ENCODE data around the gene TRAPPC12. TPM values are rescaled to one million over a fixed set of nuclear protein-coding genes. Genes with fewer than 3 reads are reported as not detected.

Gene TRAPPC12
- total and polyA plus RNA-seq, 4 experiments from 2014 or later, result 18.0 to 137 (median 94.7) TPM

DNA sequence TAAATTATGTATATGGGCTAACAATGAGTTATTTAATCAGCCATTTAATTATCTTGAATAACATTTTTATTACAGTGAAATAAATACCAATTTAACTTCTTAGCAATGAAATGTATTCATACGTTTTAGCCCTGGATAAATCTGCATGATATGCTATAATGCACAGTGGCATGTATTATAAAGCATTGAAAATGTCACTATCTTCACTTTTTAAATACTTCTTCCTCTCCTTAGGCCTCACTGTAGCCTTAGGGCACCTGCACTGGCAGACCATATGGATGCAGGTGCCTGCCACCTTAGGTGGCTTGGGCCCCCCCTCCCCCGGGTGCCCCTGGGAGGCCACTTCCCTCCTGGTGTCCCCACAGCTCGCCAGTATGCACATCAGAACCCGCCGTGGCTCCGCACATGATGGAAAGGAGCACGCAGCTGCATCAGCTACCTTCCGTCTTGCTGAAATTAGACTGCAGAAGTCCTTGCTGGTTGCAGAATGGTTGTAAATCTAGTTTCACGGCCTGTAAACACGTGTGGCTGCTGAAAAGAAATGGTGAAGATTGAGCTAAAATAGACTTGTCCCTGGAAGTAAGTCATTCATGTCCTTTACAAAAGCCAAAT lies 83.1 kb downstream of the TRAPPC12 start:
- Mint-ChIP-seq H3K4me1 (peaks cover 1 to 6% (median 3%) of the 10 kb centered on the region in 4 donors), H3K27me3 (no peaks in the 10 kb centered on the region), H3K36me3 (peaks cover 35 to 40% of the 10 kb centered on the region in 2 donors), H3K27ac (no peak overlapping the region), H3K9me3 (no peaks in the 10 kb centered on the region), H3K4me3 (no peak overlapping the region)
- Histone ChIP-seq H3K36me3 (ENCODE audit: insufficient read depth, low read length) (peaks cover 51% of the 10 kb centered on the region), H3K4me3 (ENCODE audit: low read length in 2 of 2) (no peak overlapping the region), H3K27ac (ENCODE audit: low read depth, low read length) (no peak overlapping the region), H3K9me3 (ENCODE audit: control insufficient read depth in 1 of 2, low read length in 2 of 2) (no peaks in the 10 kb centered on the region), H3K27me3 (ENCODE audit: insufficient read depth, low read length) (no peaks in the 10 kb centered on the region), H3K4me1 (ENCODE audit: insufficient read depth, low read length) (peaks cover 3% of the 10 kb centered on the region)
- no peak for DNase-seq
- CTCF ChIA-PET (ENCODE audit: partially characterized antibody), result interaction anchor here (0.9 to 1.6 kb wide), 5 partner anchors 11 to 40 kb away, joined by 3 to 5 read pairs (median 3); no protein-coding TSS in a partner anchor
- intact Hi-C loops (cut with micrococcal nuclease), result loop anchor here (1.0 kb wide), 1 partner anchor 189 kb away; no protein-coding TSS in a partner anchor
- POLR2A ChIA-PET (ENCODE audit: partially characterized antibody), result no interaction called here

DNA sequence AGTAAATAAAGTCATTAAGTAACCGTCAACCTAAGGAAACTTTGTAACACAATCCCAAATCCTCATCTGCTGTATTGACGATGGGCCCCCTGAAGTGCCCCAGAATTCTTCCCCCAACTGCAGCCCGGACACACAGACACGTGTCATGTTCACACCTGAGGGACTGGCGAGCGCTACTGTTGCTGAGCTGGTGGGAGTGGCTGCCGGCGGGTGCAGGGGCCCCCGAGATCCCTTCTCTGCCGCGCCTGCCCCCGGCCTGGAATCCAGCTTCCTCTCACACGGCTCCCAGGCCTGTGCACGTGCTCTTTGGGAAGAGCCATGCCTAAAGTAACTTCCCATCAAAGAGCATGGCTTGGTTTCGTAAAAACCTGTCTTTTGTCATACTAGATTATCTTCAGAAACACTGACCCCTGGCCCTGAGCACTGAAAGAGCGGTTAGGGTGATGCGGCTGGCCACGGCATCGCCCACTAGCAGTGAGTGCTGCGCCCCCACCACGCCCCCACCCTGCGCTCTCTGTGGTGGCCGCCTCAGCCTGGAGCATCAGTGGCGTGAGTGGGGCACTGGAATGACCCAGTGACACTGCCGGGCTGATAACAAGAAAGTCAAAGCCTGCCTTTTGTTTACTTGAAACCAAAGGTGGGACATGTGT lies 83.8 kb downstream of the TRAPPC12 start:
- no peak for DNase-seq
- ChIA-PET POLR2A (ENCODE audit: partially characterized antibody) (no interaction called here), CTCF (ENCODE audit: partially characterized antibody) (interaction anchor here (1.0 to 1.6 kb wide), 5 partner anchors 11 to 189 kb away, joined by 3 to 5 read pairs (median 3); no protein-coding TSS in a partner anchor)
- Mint-ChIP-seq H3K4me3 (no peak overlapping the region), H3K27me3 (no peaks in the 10 kb centered on the region), H3K4me1 (peaks cover 1 to 6% (median 4%) of the 10 kb centered on the region in 4 donors), H3K9me3 (no peaks in the 10 kb centered on the region), H3K36me3 (peaks cover 41 to 46% of the 10 kb centered on the region in 2 donors), H3K27ac (no peak overlapping the region)
- intact Hi-C loops (cut with micrococcal nuclease), result no loop called here
- Histone ChIP-seq H3K27me3 (ENCODE audit: insufficient read depth, low read length) (no peaks in the 10 kb centered on the region), H3K27ac (ENCODE audit: low read depth, low read length) (no peak overlapping the region), H3K4me3 (ENCODE audit: low read length in 2 of 2) (no peak overlapping the region), H3K4me1 (ENCODE audit: insufficient read depth, low read length) (peaks cover 3% of the 10 kb centered on the region), H3K9me3 (ENCODE audit: control insufficient read depth in 1 of 2, low read length in 2 of 2) (no peaks in the 10 kb centered on the region), H3K36me3 (ENCODE audit: insufficient read depth, low read length) (peaks cover 51% of the 10 kb centered on the region)

DNA sequence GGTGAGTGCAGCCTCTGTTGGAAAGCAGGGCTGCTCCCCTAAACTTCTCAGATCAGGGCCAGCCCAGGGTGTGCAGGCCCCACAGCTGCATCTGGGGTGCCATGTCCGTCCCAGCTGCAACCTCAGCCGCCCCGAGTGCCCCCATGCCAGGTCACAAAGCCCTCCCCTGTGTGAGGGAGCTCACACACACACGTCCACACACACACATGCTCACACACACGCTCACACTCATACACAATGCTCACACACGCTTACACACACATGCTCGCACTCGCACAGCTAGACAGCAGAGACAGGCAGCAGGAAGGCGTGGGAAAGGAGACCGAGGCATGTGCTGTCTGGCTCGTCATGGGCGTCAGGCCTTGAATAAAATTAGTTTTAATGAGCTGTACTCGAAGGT lies 84.5 kb downstream of the TRAPPC12 start:
- ChIA-PET POLR2A (ENCODE audit: partially characterized antibody) (no interaction called here), CTCF (ENCODE audit: partially characterized antibody) (interaction anchor here (0.7 to 1.6 kb wide), 7 partner anchors 11 to 188 kb away, joined by 3 to 5 read pairs (median 3); no protein-coding TSS in a partner anchor)
- H3K4me3 Mint-ChIP-seq, result no peak overlapping the region
- Histone ChIP-seq H3K27me3 (ENCODE audit: insufficient read depth, low read length) (no peaks in the 10 kb centered on the region), H3K9me3 (ENCODE audit: control insufficient read depth in 1 of 2, low read length in 2 of 2) (no peaks in the 10 kb centered on the region), H3K27ac (ENCODE audit: low read depth, low read length) (no peak overlapping the region), H3K4me3 (ENCODE audit: low read length in 2 of 2) (no peak overlapping the region), H3K36me3 (ENCODE audit: insufficient read depth, low read length) (peaks cover 51% of the 10 kb centered on the region), H3K4me1 (ENCODE audit: insufficient read depth, low read length) (peaks cover 3% of the 10 kb centered on the region)
- no peaks in the 10 kb centered on the region for H3K27me3 Mint-ChIP-seq
- H3K27ac Mint-ChIP-seq, result peak overlapping the region in 1 of 7 donors; percentile 51
- peaks cover 1 to 7% (median 4%) of the 10 kb centered on the region in 4 donors for H3K4me1 Mint-ChIP-seq
- no peaks in the 10 kb centered on the region for H3K9me3 Mint-ChIP-seq
- intact Hi-C loops (cut with micrococcal nuclease), result no loop called here
- H3K36me3 Mint-ChIP-seq, result peaks cover 43 to 46% of the 10 kb centered on the region in 2 donors
- DNase-seq, result no peak

DNA sequence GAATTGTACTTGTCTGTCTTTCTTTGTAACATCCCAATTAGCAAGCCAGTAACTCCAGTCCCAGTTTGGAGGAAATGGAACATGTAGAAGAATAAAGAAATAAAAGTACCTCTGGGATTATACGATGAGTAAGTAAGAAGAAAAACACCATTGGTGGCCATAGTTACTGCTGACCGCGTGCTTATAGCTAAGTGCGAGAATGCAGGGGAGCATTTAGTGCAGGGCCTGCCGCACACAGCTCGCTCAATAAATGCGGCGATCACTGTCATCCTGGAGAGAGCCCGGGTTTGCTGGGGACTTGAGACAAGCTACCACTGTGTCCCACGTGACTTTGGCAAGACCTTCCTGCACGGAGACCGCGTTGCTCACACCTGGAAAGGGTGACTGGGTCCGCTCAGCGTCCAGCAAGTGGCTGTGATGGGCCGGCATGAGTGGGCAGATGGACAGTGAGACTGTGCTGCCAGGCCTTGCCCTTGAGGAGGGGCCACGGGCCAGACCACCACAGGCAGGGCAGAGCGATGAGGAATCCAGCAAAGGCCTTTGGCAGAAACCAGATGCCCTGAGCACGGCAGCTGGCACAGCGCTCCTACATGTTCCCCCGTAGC lies 85.0 kb downstream of the TRAPPC12 start:
- POLR2A ChIA-PET (ENCODE audit: partially characterized antibody), result no interaction called here
- no peak overlapping the region for H3K27ac ChIP-seq (ENCODE audit: low read depth, low read length)
- H3K4me3 Mint-ChIP-seq, result no peak overlapping the region
- H3K36me3 ChIP-seq (ENCODE audit: insufficient read depth, low read length), result peaks cover 52% of the 10 kb centered on the region
- H3K4me1 Mint-ChIP-seq, result peaks cover 1 to 7% (median 4%) of the 10 kb centered on the region in 4 donors
- no peak overlapping the region for H3K4me3 ChIP-seq (ENCODE audit: low read length in 2 of 2)
- H3K9me3 ChIP-seq (ENCODE audit: control insufficient read depth in 1 of 2, low read length in 2 of 2), result no peaks in the 10 kb centered on the region
- H3K27me3 ChIP-seq (ENCODE audit: insufficient read depth, low read length), result no peaks in the 10 kb centered on the region
- H3K36me3 Mint-ChIP-seq, result peaks cover 47 to 51% of the 10 kb centered on the region in 2 donors
- no peaks in the 10 kb centered on the region for H3K9me3 Mint-ChIP-seq
- intact Hi-C loops (cut with micrococcal nuclease), result no loop called here
- peaks cover 3% of the 10 kb centered on the region for H3K4me1 ChIP-seq (ENCODE audit: insufficient read depth, low read length)
- no peak overlapping the region for H3K27ac Mint-ChIP-seq
- H3K27me3 Mint-ChIP-seq, result no peaks in the 10 kb centered on the region
- CTCF ChIA-PET (ENCODE audit: partially characterized antibody), result interaction anchor here (0.7 to 1.6 kb wide), 4 partner anchors 14 to 187 kb away, joined by 3 to 4 read pairs (median 3); no protein-coding TSS in a partner anchor
- DNase-seq, result no peak

DNA sequence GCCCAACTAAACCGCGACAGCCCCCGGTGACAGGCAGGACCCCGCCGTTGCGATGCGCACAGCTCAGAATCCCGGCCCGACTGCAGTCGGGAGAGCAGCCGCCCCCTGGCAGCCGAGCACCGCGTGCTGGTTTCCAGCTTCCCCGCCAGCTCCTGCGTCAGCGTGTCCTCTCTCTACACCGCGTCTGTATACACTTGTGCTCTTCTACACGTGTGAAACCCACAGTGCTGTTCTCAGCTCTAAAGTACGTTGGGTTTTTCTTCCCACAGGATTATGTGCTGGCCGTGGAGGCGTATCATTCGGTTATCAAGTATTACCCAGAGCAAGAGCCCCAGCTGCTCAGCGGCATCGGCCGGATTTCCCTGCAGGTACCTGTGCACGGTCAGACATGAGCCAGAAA lies 85.8 kb downstream of the TRAPPC12 start:
- no peak overlapping the region for H3K27ac ChIP-seq (ENCODE audit: low read depth, low read length)
- POLR2A ChIA-PET (ENCODE audit: partially characterized antibody), result no interaction called here
- H3K4me1 ChIP-seq (ENCODE audit: insufficient read depth, low read length), result peaks cover 3% of the 10 kb centered on the region
- H3K36me3 ChIP-seq (ENCODE audit: insufficient read depth, low read length), result peaks cover 60% of the 10 kb centered on the region
- CTCF ChIA-PET (ENCODE audit: partially characterized antibody), result interaction anchor here (1.3 to 1.6 kb wide), 2 partner anchors 13 to 25 kb away, joined by 3 to 4 read pairs; no protein-coding TSS in a partner anchor
- H3K27me3 ChIP-seq (ENCODE audit: insufficient read depth, low read length), result no peaks in the 10 kb centered on the region
- DNase-seq, result no peak
- intact Hi-C loops (cut with micrococcal nuclease), result no loop called here
- no peak overlapping the region for H3K27ac Mint-ChIP-seq
- H3K4me1 Mint-ChIP-seq, result peaks cover 1 to 7% (median 4%) of the 10 kb centered on the region in 4 donors
- H3K4me3 ChIP-seq (ENCODE audit: low read length in 2 of 2), result no peak overlapping the region
- no peaks in the 10 kb centered on the region for H3K27me3 Mint-ChIP-seq
- no peaks in the 10 kb centered on the region for H3K9me3 ChIP-seq (ENCODE audit: control insufficient read depth in 1 of 2, low read length in 2 of 2)
- H3K36me3 Mint-ChIP-seq, result peaks cover 53 to 56% of the 10 kb centered on the region in 2 donors
- H3K9me3 Mint-ChIP-seq, result no peaks in the 10 kb centered on the region
- no peak overlapping the region for H3K4me3 Mint-ChIP-seq

DNA sequence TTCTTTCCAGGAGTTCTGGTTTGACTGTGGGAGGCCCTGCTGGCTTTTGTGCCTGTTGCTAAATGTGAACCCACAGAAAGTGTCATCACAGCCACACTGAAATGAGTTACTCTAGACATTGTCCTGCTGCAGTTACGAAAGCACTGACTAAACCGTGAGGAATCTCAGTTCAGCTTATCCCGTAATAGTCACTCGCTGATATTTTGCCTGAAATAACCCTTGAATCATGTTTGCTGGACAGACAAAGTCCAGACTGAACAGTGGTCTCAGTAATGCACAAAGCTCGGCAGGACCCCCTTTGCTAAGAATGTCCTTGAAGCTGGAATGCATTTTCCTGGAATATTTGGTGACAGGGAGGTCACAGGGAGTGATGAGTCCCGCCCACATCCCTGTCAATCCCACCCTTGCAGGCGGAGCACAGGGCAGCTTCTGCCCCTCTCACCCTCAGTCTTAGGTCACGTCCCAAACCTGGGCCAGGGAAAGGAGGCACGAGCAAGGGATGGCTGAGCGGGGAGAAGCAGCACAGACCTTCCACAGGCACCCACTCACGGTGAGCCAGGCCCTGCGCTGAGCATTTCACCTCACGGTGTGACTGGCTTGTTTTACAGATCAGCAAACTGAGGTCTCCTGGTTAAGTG lies 86.5 kb downstream of the TRAPPC12 start:
- H3K27ac ChIP-seq (ENCODE audit: low read depth, low read length), result no peak overlapping the region
- Mint-ChIP-seq H3K27me3 (no peaks in the 10 kb centered on the region), H3K4me3 (no peak overlapping the region), H3K27ac (no peak overlapping the region), H3K9me3 (no peaks in the 10 kb centered on the region), H3K4me1 (peaks cover 1 to 7% (median 4%) of the 10 kb centered on the region in 4 donors), H3K36me3 (peaks cover 58 to 62% of the 10 kb centered on the region in 2 donors)
- intact Hi-C loops (cut with micrococcal nuclease), result no loop called here
- H3K4me3 ChIP-seq (ENCODE audit: low read length in 2 of 2), result no peak overlapping the region
- no peaks in the 10 kb centered on the region for H3K27me3 ChIP-seq (ENCODE audit: insufficient read depth, low read length)
- ChIA-PET CTCF (ENCODE audit: partially characterized antibody) (no interaction called here), POLR2A (ENCODE audit: partially characterized antibody) (no interaction called here)
- peaks cover 65% of the 10 kb centered on the region for H3K36me3 ChIP-seq (ENCODE audit: insufficient read depth, low read length)
- no peaks in the 10 kb centered on the region for H3K9me3 ChIP-seq (ENCODE audit: control insufficient read depth in 1 of 2, low read length in 2 of 2)
- DNase-seq, result no peak
- H3K4me1 ChIP-seq (ENCODE audit: insufficient read depth, low read length), result peaks cover 3% of the 10 kb centered on the region

DNA sequence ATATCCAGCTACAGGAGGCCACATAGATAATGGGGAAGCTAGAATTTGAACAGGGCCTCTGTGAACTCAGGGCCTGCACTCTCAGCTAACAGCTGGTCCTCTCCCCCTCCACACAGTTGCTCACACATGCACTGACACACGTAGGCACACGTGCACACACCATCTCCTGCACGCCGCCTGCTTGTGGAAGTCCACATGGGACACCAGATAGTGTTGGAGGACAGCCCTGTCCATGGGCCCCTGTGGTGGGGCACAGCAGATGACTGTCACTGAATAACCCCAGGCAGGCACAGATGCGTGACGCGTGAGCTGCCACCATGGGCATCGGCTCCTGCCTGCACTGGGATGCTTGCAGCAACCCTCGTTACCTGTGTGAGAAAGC lies 87.0 kb downstream of the TRAPPC12 start:
- ChIA-PET CTCF (ENCODE audit: partially characterized antibody) (no interaction called here), POLR2A (ENCODE audit: partially characterized antibody) (no interaction called here)
- DNase-seq, result no peak
- intact Hi-C loops (cut with micrococcal nuclease), result no loop called here
- peaks cover 68% of the 10 kb centered on the region for H3K36me3 ChIP-seq (ENCODE audit: insufficient read depth, low read length)
- H3K9me3 Mint-ChIP-seq, result no peaks in the 10 kb centered on the region
- no peak overlapping the region for H3K4me3 ChIP-seq (ENCODE audit: low read length in 2 of 2)
- H3K27me3 ChIP-seq (ENCODE audit: insufficient read depth, low read length), result no peaks in the 10 kb centered on the region
- no peaks in the 10 kb centered on the region for H3K9me3 ChIP-seq (ENCODE audit: control insufficient read depth in 1 of 2, low read length in 2 of 2)
- peaks cover 3% of the 10 kb centered on the region for H3K4me1 ChIP-seq (ENCODE audit: insufficient read depth, low read length)
- no peak overlapping the region for H3K4me3 Mint-ChIP-seq
- no peaks in the 10 kb centered on the region for H3K27me3 Mint-ChIP-seq
- no peak overlapping the region for H3K27ac Mint-ChIP-seq
- peaks cover 1 to 7% (median 4%) of the 10 kb centered on the region in 4 donors for H3K4me1 Mint-ChIP-seq
- no peak overlapping the region for H3K27ac ChIP-seq (ENCODE audit: low read depth, low read length)
- peaks cover 58 to 66% of the 10 kb centered on the region in 2 donors for H3K36me3 Mint-ChIP-seq
